NT2/D1 (cell line): Measurements from ENCODE around the gene TMEM170A.

ENCODE experiments used
- SUZ12 ChIP-seq: IDR thresholded peaks from 2 replicates; pipeline ENCODE4 v1.6.1; 2011; ENCODE audit not compliant: insufficient read length, insufficient read depth; ENCODE audit errors: extremely low read depth
- YY1 ChIP-seq: IDR thresholded peaks from 2 replicates; pipeline ENCODE4 v1.6.1; 2011; ENCODE audit not compliant: insufficient read length, insufficient read depth

GRCh38 chr16:75503801-75504200 lies 39.3 kb upstream of the TMEM170A start:
- TF ChIP-seq YY1 (no peak), SUZ12 (no peak)
